Epithelial cell of esophagus (primary cell): Measurements from ENCODE around the gene CNST.
"Not testable (repeated sequence)": the region's sequence is repeated elsewhere in the genome, so short reads cannot be mapped to it uniquely, and the experiment has no call there.

Experiments
- DNase-seq: peaks from one replicate; pipeline ENCODE4 v3.0.0; 2010; ENCODE audit warnings: low read depth
- H3K4me3 ChIP-seq: 2 replicates; pipeline ENCODE4 v1.5.1; 2011; ENCODE audit warnings: mild to moderate bottlenecking, low read length, control low read depth
- TF ChIP-seq, protein P1 (sequence below): IDR thresholded peaks from 2 replicates; pipeline ENCODE4 v1.5.1; 2011; ENCODE audit warnings: low read depth, mild to moderate bottlenecking, low read length, control low read depth, inconsistent platforms; ENCODE audit not compliant: insufficient read depth; ENCODE audit errors: missing control alignments

Gene CNST

DNA sequence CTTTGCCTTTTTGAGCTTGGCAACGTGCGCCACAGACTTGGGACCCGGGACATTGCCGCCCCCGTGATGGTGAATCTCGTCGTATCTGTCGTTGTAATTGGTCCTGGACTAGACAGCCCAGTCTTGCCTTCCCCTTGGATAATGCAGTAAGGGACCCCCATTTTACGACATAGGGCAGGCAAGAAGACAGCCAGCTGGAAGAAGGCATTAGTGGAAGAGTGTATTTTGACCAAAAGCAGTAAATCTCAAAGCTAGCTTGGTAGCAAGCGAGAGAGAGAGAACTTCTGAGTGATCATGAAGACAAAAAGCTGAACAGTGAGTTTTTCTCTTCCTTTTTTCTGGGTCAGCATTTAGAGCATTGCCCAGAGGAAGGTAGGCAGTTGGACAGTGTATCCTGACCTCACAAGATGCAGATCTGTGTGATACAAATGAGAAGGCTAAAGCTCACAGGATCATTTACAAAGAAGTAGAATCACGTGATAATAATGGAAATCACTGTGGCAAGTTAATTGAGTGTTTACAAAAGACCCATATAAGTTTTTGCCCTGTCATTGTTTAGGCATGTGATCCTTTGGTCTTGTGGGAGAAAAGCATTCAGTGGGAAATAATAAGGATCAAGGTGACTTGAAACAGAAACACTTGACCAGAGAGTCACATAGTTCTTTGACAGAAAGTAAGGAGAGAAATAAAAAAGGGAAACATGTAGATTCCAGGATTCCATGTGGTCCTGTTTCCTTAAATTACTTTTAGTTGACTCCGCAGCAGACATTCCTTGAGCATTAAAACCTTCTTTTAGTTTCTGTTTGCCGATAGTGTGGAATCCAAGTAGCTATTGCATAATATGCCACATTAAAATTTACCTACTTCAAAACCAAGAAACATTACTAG is 66.3 kb downstream of the CNST start:
- peak; percentile 58 for DNase-seq
- no peak overlapping the region for H3K4me3 ChIP-seq
- TF ChIP-seq, protein P1, sequence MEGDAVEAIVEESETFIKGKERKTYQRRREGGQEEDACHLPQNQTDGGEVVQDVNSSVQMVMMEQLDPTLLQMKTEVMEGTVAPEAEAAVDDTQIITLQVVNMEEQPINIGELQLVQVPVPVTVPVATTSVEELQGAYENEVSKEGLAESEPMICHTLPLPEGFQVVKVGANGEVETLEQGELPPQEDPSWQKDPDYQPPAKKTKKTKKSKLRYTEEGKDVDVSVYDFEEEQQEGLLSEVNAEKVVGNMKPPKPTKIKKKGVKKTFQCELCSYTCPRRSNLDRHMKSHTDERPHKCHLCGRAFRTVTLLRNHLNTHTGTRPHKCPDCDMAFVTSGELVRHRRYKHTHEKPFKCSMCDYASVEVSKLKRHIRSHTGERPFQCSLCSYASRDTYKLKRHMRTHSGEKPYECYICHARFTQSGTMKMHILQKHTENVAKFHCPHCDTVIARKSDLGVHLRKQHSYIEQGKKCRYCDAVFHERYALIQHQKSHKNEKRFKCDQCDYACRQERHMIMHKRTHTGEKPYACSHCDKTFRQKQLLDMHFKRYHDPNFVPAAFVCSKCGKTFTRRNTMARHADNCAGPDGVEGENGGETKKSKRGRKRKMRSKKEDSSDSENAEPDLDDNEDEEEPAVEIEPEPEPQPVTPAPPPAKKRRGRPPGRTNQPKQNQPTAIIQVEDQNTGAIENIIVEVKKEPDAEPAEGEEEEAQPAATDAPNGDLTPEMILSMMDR = no peak

DNA sequence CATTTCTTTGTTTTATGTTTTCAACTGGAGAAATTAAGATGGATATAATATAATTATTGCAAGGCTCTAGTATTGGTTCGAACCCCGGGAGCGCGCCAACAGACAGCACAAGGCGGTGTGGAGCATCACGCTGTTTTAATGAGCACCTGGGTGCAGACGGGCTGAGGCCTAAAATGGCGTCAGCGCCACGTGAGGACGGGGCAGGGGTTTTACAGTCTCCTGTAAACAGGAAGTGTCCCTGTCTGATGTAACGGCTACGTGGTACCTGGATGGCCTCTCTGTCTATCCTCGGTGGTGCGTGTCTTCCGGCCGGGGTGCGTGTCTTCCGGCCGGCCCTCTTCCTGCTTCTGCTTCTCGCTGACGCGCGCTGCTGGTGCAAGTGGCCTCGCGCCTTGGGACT is 68.4 kb downstream of the CNST start:
- DNase-seq, H3K4me3 ChIP-seq: not testable (repeated sequence)

DNA sequence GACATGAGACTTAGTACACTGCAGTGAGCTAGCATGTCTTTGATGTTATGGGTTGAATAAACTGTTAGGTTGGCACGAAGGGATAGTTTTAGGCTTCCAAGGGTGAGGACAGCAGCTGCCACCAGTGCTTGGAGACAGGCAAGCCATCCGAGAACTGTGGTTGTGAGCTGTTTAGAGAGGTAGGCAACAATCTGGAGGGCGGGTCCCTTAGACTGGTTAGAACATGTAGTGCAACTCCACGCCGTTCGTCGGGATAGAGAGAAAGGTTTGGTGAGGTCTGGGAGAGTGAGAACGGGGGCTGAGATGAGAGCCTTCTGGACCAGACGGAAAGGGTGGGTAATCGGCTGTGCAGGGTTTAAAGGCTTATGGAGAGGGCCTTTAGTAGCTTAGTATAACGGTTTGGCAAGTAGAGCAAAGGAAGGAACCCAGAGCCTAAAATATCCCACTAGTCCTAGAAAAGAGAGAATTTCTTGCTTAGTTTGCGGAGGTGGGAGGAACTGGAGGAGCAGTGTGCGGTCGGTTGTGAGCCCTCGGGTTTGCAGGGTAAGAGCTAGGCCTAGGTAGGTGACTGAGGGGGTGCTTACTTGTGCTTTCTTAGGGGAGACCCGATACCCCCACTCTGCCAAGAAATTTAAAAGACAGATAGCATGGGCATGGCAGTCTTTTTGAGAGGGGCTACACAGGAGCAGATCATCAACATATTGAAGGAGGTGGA is 72.8 kb downstream of the CNST start:
- no peak overlapping the region for H3K4me3 ChIP-seq
- DNase-seq = peak; percentile 44
- TF ChIP-seq, protein P1 = no peak

DNA sequence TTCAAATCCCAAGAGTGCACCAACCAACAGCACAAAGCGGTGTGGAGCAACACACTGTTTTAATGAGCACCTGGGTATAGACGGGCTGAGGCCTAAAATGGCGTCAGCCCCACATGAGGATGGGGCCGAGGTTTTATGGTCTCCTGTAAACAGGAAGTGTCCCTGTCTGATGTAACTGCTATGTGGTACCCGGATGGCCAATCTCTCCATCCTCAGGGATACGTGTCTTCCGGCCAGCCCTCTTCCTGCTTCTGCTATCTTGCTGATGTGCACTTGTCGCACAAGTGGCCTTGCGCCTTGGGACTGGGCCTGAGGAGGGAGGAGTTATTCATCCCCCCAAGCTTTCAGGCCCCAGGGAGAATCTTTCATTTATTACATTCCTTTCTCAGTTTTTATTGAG is 73.5 kb downstream of the CNST start:
- H3K4me3 ChIP-seq = no peak overlapping the region
- DNase-seq = no peak
- TF ChIP-seq, protein P1 = no peak

DNA sequence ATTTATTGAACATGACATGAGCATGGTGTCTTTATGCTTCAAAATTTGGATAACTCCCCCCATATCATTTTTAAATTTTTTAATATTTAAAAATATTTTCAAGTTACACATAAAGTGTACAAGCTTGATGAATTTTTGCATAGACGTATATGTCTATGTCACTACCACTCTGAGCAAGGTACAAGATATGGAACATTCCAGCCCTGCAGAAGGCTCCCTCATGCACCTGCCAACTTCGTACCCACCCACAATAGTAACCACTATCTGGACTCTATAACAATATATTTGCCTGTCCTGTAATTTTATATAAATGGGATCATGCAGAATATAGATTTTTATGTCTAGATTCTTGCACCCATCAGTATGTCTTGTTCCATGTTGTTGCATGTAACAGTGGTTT is 74.5 kb downstream of the CNST start:
- TF ChIP-seq, protein P1 = no peak
- no peak for DNase-seq
- H3K4me3 ChIP-seq = no peak overlapping the region

DNA sequence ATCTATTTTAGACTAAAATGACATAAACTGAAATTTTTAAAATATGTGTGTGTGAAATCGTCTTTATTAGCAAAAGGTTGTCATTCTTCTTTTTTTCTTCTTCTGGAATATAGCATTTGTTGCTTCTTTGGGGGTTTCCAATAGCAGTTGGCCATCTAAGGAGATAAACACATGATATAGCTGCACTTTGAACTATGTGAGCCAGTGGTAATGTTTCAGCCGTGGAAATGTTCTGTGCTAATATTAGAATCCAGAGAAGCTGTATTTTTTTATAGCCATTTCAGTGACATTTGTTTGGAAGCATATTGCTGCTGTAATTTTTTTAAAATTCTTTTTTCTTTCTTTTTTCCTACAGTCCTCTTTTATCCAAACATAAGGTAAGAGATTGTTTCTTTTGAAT is 75.1 kb downstream of the CNST start:
- TF ChIP-seq, protein P1 = no peak
- DNase-seq = no peak
- H3K4me3 ChIP-seq = no peak overlapping the region

DNA sequence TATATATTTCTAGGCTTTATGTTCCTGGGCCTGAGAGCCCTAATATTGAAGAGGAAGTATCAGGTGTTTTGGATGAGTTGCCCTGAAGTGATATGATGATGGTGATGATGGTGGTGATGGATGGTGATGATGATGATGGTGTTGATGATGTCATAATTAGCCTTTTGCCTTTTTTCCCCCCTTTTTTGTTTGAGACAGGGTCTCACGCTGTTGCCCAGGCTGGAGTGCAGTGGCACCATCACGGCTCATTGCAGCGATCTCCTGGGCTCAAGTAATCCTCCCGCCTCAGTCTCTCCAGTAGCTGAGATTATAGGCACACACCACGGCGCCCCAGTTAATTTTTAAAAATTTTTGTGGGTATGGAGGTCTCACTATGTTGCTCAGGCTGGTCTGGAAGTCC is 76.5 kb downstream of the CNST start:
- DNase-seq = no peak
- TF ChIP-seq, protein P1 = no peak
- H3K4me3 ChIP-seq = no peak overlapping the region
